Urothelium cell line (cell line): ENCODE results near the gene WWOX.
"Not testable (repeated sequence)": the region's sequence is repeated elsewhere in the genome, so short reads cannot be mapped to it uniquely, and the experiment has no call there.

Experiments
- DNase-seq: peaks from one replicate; pipeline ENCODE4 v3.0.0; 2011; ENCODE audit warnings: low spot score, mixed read lengths
- FAIRE-seq: peaks from 2 replicates; lab custom pipeline; 2011; peaks lifted over from hg19 to GRCh38; lab: Jason Lieb, UNC

WWOX gene

DNA sequence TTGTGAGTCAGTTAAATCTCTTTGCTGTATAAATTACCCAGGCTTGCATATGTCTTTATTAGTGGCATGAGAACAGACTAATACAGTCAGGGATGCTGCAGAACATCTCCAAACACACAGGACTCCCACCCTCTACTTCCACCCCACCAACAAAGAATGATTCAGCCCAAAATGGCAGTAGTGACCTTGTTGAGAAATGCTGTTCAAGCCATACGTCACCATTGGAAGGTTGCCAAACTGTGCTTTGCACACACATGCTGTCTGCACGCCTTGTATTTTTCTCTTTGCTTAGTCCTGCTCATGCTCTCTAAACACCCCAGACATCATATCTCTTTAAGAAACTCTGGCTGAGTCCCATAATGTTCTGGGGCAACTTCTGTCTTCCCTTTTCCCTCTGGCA, 589.6 kb downstream of the WWOX start:
- DNase-seq (no peak), FAIRE-seq (no peak)

DNA sequence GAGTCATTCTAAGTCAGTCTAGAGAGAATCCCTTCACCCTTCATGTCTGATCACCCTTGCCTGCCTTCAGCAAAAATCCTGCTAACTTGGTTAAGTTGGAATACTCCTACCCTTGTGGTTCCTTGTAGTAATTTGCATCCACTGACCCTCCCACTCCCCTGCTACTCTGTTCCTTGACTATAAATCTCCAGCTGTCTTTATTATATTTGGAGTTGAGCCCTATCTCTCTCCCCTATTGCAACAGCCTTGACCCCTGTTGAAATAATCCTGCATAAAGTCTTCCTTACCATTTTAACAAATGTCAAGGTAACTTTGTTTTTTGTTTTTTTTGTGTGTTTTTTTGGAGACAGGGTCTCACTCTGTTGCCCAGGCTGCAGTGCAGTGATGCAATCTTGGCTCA, 590.1 kb downstream of the WWOX start:
- FAIRE-seq (no peak), DNase-seq (no peak)

DNA sequence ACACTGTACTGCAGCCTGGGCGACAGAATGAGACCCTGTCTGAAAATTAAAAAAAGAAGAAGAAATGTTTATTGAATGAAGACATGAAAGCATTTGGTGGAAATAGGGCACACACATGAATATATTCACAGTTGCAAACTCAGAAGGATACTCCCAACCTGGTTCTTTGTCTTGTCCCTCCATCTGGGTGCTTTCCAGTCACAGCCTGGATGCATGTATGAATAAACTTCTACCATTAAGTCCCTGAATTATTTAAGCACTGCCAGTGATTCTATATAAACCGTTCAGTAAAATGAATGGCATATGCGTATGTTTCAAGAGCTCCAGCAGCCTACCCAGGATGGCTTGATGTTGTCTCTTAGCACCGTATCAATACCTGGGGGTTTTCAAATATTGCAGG, 591.1 kb downstream of the WWOX start:
- FAIRE-seq = no peak
- DNase-seq = no peak

DNA sequence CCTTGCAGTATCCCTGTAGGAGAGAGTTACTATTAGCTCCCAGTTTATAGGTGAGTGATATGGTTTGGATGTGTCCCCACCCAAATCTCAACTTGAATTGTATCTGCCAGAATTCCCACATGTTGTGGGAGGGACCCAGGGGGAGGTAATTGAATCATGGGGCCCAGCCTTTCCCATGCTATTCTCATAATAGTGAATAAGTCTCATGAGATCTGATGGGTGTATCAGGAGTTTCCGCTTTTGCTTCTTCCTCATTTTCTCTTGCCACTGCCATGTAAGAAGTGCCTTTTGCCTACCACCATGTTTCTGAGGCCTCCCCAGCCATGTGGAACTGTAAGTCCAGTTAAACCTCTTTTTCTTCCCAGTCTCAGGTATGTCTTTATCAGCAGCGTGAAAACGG, 592.3 kb downstream of the WWOX start:
- DNase-seq, FAIRE-seq: not testable (repeated sequence)

DNA sequence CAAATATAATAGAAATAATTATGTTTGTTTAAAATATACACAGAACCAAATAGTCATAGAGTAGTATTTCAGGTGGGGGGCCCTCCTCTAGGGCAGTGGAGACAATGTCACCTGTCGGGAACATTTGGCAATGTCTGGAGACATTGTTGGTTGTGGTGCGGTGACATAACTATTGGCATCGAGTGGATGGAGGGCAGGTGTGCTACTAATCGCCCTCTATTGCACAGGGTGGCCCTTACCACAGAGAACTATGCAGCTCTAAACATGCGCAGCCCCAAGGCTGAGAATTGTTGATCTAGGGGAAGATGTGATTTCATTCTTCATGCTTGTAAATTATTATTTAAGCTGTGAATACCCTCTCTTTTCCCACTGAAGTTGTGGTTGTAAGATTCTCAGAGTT, 594.0 kb downstream of the WWOX start:
- DNase-seq (no peak), FAIRE-seq (no peak)

DNA sequence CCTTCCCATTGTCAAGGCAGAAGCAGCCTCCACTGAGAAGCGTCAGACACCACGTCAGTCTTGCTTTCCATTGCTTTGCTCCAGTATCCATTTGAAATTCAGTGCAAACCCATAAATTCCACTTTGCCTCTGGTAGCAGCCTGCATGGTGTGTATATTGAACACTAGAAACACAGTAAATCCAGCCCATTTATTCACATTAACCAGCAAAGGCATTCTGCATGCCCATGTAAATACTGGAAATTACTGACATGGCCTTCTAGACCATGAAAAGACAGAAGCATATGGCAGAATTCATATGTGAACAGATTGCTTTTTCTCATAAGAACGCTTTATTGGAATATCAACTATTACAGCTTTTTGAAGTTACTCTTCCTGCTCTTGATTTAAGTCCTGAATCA, 595.0 kb downstream of the WWOX start:
- no peak for DNase-seq
- FAIRE-seq = no peak

DNA sequence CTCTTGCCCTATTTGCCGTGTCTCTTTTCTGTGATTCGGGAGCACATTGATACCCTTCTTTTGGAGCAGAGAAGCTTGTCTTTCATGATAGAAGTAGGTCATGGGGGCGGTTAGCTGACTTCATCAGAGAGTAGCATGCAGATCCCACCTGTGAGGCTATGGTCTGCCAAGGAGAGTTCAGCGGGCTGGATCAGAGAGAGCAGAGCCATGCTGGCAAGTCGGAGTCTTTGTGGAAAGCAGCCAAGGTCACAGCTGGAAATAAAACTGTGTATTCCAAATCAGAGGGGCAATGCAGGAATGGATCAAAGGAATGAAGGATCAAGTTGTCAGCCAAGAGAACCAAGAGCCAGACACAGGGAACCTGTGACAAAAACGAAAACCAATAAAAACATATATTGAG, 595.9 kb downstream of the WWOX start:
- no peak for DNase-seq
- FAIRE-seq = no peak

DNA sequence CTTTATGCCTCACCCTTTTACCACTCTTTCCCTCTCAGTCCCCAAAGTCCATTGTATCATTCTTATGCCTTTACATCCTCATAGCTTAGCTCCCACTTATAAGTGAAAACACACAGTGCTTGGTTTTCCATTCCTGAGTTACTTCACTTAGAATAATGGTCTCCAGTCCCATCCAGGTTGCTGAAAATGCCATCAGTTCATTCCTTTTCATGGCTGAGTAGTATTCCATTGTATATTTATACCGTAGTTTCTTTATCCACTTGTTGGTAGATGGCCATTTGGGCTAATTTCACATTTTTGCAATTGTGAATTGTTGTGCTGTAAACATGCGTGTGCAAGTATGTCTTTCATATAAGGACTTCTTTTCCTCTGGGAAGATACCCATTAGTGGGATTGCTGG, 597.3 kb downstream of the WWOX start:
- no peak for DNase-seq
- no peak for FAIRE-seq

DNA sequence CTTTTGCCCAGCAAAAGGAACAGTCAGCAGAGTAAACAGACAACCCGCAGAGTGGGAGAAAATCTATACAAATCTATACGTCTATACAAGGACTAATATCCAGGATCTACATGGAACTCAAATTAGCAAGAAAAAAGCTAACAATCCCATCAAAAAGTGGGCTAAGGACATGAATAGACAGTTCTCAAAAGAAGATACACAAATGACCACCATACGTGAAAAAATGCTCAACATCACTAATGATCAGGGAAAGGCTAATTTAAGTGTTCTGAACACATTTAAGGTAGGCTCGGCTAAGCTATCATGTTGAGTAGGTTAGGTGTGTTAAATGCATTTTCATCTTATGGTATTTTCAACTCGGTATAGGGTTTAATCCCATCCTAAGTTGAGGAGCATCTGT, 598.0 kb downstream of the WWOX start:
- no peak for FAIRE-seq

DNA sequence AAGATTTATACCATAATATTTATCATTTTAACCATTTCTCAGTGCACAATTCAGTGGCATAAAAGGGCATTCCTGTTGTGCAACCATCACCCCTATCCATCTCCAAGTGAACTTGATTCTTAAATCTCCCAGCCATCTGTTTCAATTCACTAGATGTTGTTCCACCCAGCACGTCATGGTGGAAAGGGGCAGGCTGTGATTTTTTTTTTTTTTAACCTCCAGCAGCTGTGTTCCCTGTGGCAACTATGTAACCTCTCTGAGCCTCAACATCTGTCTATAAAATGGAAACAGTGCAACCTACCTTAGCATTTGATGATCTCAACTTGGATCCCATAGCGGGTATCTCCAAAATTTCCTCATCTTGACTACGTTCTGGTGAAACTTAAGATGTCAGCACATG, 604.5 kb downstream of the WWOX start:
- no peak for FAIRE-seq
- no peak for DNase-seq

More for the DNA sequence above, 598.0 kb downstream of the WWOX start:
- DNase-seq = no peak

DNA sequence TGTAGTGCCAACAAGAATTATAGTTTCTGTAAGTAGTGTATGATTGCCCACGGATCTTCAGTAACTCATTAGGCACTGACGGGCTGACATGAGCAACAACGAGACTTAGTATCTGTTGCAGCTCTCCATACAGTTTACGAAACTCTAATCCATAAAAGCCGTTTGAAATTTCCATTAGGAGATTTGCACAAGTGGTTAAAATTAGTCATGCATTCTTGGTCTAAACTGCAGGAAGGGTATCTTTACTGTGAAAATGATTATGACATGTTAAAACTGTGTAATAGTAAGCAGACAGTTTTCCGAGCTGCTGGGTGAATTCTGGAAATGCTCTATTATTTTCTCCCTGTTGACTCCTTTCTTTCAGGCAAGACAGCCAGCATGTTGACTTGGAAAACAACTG, 605.0 kb downstream of the WWOX start:
- no peak for FAIRE-seq

DNA sequence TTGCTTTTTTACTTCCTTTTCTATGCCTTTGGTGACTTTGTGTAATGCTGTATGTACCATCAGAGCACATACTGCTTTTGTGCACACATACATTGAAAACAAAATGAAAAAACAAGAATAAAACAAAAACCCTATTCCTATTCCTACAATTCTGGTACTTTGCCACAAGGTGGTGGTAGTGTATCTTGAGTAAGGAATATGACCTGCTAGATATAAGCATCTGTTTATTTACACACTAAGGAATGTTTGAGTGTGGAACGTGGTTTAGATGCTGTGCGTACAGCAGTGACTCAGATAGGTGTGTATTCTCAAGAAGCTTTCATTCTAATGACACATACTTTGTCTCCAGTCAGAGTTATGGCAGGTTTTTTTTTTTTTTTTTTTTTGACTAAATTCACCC, 606.2 kb downstream of the WWOX start:
- no peak for FAIRE-seq
- peak; percentile 47 for DNase-seq

More for the DNA sequence above, 605.0 kb downstream of the WWOX start:
- no peak for DNase-seq

DNA sequence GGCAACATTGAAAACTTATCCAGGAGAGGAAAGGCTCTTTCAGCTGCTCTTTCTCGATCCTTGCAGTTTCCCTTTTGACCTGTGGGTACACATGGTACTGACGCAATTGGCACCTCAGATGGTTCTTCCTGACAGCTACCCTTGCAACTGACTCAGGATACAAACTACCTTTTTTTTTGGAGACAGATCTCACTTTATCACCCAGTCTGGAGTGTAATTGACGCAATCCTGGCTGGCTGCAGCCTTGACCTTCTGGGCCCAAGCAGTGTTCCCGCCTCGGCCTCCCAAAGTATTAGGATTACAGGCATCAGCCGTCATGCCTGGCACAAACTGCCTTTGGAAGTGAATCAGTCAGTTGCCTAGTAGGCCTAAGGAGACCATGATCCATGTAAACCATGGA, 607.2 kb downstream of the WWOX start:
- no peak for DNase-seq
- FAIRE-seq = no peak

DNA sequence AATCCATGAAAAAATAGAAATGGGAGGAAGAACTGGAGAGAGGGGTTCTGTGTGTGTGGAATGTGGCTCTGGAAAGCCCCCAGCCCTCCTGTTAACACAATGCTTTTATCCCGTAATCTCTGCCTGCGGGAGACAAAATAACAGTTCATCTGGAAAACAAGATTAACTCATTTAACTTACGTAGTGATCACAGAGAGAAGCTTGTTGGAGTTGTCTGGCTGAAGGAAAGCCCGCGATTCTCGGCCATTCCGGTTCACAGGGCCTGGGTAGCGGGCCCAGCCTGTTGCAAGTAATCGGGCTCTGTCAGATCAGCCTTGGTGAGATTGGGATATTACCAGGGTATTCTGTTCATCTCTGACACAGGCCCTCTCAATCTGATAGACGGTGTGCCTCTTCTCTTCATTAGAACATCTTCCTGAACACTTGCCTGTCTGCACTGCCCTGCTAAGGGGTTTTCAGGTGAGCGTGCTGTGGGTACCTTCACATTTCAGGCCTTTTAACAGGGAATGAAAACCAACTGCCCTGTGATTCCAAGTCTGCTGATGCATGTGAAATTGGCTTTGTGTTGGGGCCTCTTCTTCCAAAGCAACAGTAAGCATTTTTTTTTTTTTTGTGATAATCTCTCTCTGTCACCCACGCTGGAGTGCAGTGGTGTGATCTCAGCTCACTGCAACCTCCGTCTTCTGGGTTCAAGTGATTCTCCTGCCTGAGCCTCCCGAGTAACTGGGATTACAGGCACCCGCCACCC, 609.9 kb downstream of the WWOX start:
- FAIRE-seq = no peak

DNA sequence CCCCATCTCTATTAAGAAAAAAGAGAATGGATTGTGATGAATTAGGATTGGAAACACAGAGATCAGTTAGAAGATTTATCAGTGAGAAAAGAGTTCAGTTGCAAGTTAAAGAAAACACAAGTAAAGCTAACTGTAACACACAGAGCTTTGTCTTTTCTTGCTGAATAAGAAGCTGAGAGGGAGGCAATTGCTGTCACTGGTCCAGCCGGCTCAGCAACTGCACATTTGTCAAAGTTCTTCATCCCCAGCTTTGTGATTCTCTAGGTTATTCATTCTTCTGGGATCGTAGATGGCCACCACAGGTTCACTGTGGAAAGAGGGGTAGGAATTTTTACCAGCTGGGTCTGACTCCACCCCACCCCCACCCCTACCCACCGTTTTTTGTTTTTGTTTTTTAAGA, 615.7 kb downstream of the WWOX start:
- FAIRE-seq = no peak
- no peak for DNase-seq

More for the DNA sequence above, 609.9 kb downstream of the WWOX start:
- DNase-seq = no peak

DNA sequence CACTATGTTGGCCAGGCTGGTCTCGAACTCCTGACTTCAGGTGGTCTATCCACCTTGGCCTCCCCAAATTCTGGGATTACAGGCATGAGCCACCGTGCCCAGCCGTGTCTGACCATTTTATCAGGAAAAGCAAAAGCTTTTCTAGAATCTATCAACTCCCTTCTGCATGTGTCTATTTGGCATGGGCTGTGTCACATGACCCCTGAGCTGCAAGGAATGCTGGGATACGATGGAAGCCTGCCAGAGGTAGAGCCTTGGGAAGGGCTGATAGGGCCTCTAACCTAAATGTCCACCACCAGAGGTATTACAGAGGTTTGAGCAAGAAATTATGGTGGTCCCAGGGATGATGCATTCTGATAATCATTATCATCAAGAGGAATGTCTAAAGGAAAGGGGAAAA, 616.2 kb downstream of the WWOX start:
- DNase-seq (no peak), FAIRE-seq (no peak)

DNA sequence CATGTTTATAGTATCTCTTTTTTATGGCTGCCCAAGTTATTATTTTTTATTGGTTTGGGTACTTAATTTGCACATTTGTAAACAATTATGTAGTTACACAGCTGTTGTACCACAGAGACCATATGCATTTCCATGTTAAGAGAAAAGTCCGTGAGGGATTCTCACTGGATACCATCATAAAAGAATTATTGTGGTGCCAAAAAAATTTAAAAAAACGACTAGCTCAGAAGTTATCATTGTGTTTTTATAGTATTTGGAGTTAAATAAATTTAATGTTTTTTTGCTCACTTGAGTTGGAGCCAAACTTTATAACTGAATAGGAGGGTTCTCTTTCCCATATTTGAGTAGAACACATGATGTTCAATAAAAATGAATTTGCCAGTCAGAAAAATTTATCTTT, 618.7 kb downstream of the WWOX start:
- DNase-seq (no peak), FAIRE-seq (no peak)

DNA sequence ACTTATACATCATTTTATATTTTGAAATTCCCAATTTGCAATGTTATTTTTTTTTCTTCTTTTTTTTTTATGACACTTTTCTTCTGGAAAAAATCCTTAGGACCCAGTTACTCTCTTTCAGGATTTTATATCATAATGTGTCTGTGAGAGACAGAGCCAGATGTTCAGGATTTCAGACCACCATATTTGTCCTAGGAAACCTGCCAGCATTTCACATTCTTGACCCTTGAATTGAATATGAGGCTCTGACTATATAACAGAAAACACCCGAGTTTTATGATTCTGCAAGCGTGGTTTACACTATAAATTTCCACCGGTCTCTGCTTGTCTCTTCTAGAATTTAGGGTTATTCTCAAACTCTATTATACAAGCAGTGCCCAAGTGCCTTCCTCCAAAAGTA, 621.0 kb downstream of the WWOX start:
- DNase-seq = no peak
- FAIRE-seq = no peak

DNA sequence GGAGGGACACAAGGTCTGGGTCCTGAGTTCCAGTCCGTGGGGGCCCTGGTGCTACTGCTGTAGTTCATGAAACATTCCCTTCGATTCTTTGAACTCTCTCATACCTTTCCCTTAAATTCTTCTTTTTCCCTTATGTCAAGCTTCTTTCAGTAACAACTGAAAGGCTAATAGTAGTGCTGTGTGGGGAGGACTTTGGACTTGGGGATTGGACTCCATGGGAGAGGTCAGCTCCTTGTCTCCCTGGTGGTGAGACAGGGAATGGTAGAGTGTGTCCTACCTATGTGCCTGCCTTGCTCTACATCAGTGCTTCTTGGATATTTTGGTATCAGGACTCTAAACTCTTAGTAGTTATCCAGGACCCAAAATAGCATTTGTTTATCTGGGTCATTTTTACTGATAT, 628.1 kb downstream of the WWOX start:
- no peak for FAIRE-seq

DNA sequence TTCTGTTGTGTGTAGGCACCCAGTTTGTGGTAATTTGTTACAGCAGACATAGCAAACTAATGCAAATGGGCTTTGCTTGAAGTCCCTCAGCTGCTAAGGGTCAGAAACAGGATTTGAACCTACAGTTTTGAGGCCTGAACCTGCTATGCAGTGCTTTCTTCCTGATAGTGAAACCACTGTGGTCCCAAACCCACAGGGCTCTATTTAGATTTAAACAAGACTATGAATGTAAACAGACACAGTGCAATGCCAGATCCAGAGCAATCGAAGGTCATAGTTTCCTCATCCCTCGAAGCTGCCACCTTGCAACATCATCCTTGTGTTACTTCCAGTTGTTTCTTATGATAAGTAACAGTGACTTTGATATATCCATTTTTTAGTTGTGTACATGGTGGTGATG, 630.2 kb downstream of the WWOX start:
- FAIRE-seq (no peak), DNase-seq (no peak)

More for the DNA sequence above, 628.1 kb downstream of the WWOX start:
- no peak for DNase-seq

DNA sequence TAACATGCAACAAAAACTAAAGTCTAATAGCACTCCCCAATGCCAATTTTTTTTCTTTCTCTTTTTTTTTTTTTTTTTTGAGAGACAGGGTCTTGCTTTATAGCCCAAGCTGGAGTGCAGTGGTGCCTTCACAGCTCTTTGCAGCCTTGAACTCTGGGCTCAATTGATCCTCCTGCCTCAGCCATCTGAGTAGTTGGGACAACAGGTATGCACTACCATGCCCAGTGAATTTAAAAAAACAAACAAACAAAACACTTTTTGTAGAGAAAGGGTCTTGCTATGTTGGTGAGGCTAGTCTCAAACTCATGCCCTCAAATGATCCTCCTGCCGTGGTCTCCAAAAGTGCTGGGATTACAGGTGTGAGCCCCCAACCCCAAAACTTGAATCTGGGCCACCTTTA, 632.3 kb downstream of the WWOX start:
- FAIRE-seq (no peak), DNase-seq (no peak)

DNA sequence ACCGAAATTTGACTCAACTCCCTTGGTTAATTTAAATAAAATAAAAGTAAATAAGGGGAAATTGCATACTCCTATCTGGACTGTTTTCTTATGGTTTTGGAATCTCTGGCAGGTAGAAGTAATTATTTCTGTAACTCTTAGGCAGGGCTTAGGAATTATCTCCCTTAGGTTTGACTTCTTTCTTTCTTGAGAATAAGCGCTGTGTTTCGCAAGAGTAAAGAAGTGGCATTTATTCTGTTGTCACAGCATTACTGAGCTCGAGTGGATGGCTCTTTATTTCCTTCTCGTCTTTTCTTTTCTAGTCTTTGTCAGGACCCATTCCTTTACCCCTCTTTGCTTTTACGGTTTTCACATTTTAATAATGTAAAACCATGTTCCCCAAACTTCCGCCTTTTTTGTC, 633.2 kb downstream of the WWOX start:
- FAIRE-seq (no peak), DNase-seq (no peak)

DNA sequence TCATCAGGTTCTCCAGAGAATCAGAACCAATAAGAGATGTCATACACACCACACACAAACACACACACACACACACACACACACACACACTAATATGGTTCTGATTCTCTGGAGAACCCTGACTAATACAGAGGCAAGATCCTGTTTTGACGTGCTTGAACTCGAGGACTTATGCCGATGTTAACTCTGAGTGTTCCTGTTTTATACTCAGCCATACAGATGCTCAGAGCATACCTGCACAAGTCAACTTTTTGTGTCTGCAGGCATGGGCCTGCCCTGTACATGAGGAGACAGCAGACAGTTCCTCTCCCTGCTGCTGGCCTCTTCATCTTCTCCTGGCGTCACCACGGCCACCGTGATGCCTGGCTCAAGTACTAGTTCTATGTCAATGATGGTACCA, 635.9 kb downstream of the WWOX start:
- DNase-seq (no peak), FAIRE-seq (no peak)
